Measurements from ENCODE around the gene STRA6.

GRCh38 chr15:74191798-74192197 lies 10.8 kb downstream of the STRA6 start:
- TF ChIP-seq EZH2 (IDR thresholded peaks at IDR 0.05; ENCODE audit: borderline replicate concordance, low read length) (no peak), CTCF (conservative IDR thresholded peaks at IDR 0.05 in 1 of 2, IDR thresholded peaks at IDR 0.05 in 1 of 2; ENCODE audit: extremely low read depth in 1 of 2, insufficient read depth in 1 of 2, low read depth in 1 of 2, low read length in 2 of 2) (no peak)
